Kidney (tissue), 14 donors: Measurements from ENCODE around the gene IGSF23. TPM values are rescaled to one million over a fixed set of nuclear protein-coding genes. Genes with fewer than 3 reads are reported as not detected.

Experiments used
- DNase-seq, 5 donors: peaks; one replicate each; pipeline ENCODE4 v3.0.0-alpha.2; 2013 to 2020
- FAIRE-seq: peaks from 2 replicates; lab custom pipeline; 2012; peaks lifted over from hg19 to GRCh38; lab: Jason Lieb, UNC
- H3K27ac ChIP-seq, 2 donors: one replicate each; pipeline ENCODE4 v1.7.0; 2013; ENCODE audit warnings: low read depth in 2 of 2, low read length in 2 of 2, inconsistent platforms in 1 of 2
- H3K27me3 ChIP-seq: one replicate; pipeline ENCODE4 v1.7.1; 2013; ENCODE audit warnings: low read length, inconsistent platforms; ENCODE audit not compliant: control insufficient read depth, insufficient read depth
- H3K36me3 ChIP-seq, 3 donors: one replicate each; pipeline versions ENCODE4 v1.7.0 to v1.7.1; 2013; ENCODE audit warnings: low read length in 3 of 3, control low read depth in 1 of 3, inconsistent platforms in 1 of 3; ENCODE audit not compliant: insufficient read depth in 3 of 3, control insufficient read depth in 2 of 3
- H3K4me1 ChIP-seq, 3 donors: one replicate each; pipeline versions ENCODE4 v1.7.0 to v1.7.1; 2013; ENCODE audit warnings: low read length in 3 of 3, inconsistent platforms in 1 of 3, low read depth in 1 of 3; ENCODE audit not compliant: control insufficient read depth in 2 of 3, insufficient read depth in 2 of 3
- H3K4me3 ChIP-seq, 3 donors: one replicate each; pipeline versions ENCODE4 v1.7.0 to v1.8.1; 2013; ENCODE audit warnings: low read length in 3 of 3, control low read depth in 1 of 3, inconsistent platforms in 1 of 3
- H3K9ac ChIP-seq, 3 donors: one replicate each; pipeline versions ENCODE4 v1.7.0 to v1.7.1; 2013; ENCODE audit warnings: low read length in 3 of 3, control low read depth in 1 of 3, inconsistent platforms in 1 of 3
- H3K9me3 ChIP-seq, 3 donors: one replicate each; pipeline versions ENCODE4 v1.7.0 to v1.7.1; 2013; ENCODE audit warnings: low read length in 3 of 3, control low read depth in 1 of 3, inconsistent platforms in 1 of 3; ENCODE audit not compliant: control insufficient read depth in 2 of 3, insufficient read depth in 1 of 3
- intact Hi-C: fragments of 100-400 bp; cut with DNase I; formaldehyde crosslinking; loops from one replicate; pipeline ENCODE4 v1.11.1; 2022
- polyA plus RNA-seq: library from polyadenylated mRNA; stranded (reverse); fragments of 350-450 nt; fragmentation: Illumina TruSeq; extraction: RNeasy Lipid Tissue Mini Kit (QIAGEN cat#74804); gene quantifications from one replicate; pipeline ENCODE4 v1.2.3, GENCODE V29; 2014; ENCODE audit warnings: low read depth, low replicate concordance; ENCODE audit not compliant: insufficient read depth
- total RNA-seq: library from RNA; stranded (reverse); fragmentation: NEBNext Ultra II Directional; extraction: Animal tissue kit (Norgen Biotek cat#: 25700); gene quantifications from one replicate; pipeline ENCODE4 v1.2.1, GENCODE V29; 2021
- TF ChIP-seq, protein P1 (sequence below): IDR thresholded peaks from 3 replicates; pipeline ENCODE4 v1.5.1; 2012; ENCODE audit warnings: mild to moderate bottlenecking, moderate library complexity, borderline replicate concordance; ENCODE audit not compliant: insufficient read depth; ENCODE audit errors: extremely low read depth
- donor health status: control.
- donor health status: control.
- donor health status: control.
- donor health status: control.
- donor health status: control.
- donor health status: DM: yes; HTN: yes; CAD: no.
- donor health status: Normal renal cell carcinoma (clear cell type).

IGSF23 gene
- total and polyA plus RNA-seq, 2 donors from 2014 or later, result not detected

DNA sequence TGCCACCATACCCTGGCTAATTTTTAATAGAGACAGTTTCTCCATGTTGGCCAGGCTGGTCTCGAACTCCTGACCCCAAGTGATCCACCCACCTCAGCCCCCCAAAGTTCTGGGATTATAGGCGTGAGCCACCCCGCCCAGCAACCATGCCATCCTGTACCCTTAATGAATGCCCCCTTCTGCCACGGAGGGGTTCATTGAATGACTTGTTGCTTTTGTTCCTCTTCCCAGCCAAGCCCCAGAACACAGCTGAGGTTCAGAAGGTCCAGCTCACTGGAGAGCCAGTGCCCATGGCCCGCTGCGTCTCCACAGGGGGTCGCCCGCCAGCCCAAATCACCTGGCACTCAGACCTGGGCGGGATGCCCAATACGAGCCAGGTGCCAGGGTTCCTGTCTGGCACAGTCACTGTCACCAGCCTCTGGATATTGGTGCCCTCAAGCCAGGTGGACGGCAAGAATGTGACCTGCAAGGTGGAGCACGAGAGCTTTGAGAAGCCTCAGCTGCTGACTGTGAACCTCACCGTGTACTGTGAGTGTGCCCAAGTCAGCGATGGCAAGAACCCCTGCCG is 36.3 kb downstream of the IGSF23 start:
- DNase-seq, result no peak
- peaks cover 0 to 15% (median 13%) of the 10 kb centered on the region in 3 donors for H3K4me1 ChIP-seq
- H3K4me3 ChIP-seq, result no peak overlapping the region
- H3K9ac ChIP-seq, result no peak overlapping the region
- H3K36me3 ChIP-seq, result peaks cover 0 to 23% (median 22%) of the 10 kb centered on the region in 3 donors
- FAIRE-seq, result no peak
- H3K9me3 ChIP-seq, result no peaks in the 10 kb centered on the region
- TF ChIP-seq, protein P1, sequence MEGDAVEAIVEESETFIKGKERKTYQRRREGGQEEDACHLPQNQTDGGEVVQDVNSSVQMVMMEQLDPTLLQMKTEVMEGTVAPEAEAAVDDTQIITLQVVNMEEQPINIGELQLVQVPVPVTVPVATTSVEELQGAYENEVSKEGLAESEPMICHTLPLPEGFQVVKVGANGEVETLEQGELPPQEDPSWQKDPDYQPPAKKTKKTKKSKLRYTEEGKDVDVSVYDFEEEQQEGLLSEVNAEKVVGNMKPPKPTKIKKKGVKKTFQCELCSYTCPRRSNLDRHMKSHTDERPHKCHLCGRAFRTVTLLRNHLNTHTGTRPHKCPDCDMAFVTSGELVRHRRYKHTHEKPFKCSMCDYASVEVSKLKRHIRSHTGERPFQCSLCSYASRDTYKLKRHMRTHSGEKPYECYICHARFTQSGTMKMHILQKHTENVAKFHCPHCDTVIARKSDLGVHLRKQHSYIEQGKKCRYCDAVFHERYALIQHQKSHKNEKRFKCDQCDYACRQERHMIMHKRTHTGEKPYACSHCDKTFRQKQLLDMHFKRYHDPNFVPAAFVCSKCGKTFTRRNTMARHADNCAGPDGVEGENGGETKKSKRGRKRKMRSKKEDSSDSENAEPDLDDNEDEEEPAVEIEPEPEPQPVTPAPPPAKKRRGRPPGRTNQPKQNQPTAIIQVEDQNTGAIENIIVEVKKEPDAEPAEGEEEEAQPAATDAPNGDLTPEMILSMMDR, result no peak
- no peak overlapping the region for H3K27ac ChIP-seq
- intact Hi-C loops, result no loop called here
- H3K27me3 ChIP-seq, result no peaks in the 10 kb centered on the region

DNA sequence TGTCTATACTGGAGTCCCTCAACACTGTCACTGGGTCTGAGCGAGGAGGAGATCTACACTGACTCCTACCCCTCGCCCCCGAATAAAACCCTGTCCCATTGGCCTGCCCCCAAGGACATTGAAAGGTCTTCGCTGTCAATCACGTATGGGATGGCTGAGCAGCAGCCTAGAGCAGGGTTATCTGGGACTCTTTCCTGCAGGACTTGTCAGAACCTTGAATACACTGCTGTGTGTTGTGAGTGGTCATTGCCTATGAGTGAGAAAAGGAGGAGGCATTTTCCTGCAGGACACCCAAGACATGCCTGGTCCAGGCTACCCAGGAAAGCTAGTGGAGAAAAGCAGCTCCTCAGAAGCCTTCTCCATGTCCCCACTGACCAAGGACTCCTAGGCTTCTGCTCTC is 40.0 kb downstream of the IGSF23 start:
- FAIRE-seq (no peak), DNase-seq (no peak)
- H3K9ac ChIP-seq, result no peak overlapping the region
- no peak overlapping the region for H3K4me3 ChIP-seq
- no peak overlapping the region for H3K27ac ChIP-seq
- intact Hi-C loops, result no loop called here
- TF ChIP-seq, protein P1, result no peak
- peaks cover 0 to 10% (median 8%) of the 10 kb centered on the region in 3 donors for H3K4me1 ChIP-seq
- H3K9me3 ChIP-seq, result no peaks in the 10 kb centered on the region
- no peaks in the 10 kb centered on the region for H3K27me3 ChIP-seq
- H3K36me3 ChIP-seq, result peaks cover 5 to 42% (median 29%) of the 10 kb centered on the region in 3 donors

DNA sequence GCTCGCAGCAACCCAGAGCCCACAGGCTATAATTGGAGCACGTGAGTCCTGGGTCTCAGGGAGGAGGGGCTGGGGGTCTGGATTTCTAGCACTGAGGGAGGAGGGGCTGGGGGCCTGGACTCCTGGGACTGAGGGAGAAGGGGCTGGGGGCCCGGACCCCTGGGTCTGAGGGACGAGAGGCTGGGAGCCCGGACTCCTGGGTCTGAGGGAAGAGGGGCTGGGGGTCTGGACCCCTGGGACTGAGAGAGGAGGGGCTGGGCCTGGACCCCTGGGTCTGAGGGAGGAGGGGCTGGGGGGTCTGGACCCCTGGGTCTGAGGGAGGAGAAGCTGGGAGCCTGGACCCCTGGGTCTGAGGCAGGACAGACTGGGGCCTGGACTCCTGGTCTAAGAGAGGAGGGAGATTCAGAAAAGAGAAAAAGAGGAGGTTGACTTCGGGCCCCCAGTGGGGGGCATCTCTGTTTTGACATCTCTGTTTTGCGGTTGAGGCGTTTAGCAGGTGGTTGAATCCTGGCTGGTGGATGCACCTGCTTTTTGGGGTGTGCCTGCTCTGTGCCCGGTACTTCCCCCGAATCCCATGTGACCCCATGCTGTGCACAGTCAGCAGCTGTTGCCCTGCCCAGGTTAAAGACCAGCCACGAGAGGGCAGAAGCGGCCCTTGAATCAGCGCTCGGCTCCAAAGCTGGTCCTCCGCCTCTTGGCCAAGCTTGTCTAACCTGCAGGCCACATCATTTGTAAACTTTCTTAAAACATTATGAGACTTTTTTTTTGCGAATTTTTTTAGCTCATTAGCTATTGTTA is 40.8 kb downstream of the IGSF23 start:
- Histone ChIP-seq H3K9me3 (no peaks in the 10 kb centered on the region), H3K4me1 (peaks cover 0 to 2% (median 1%) of the 10 kb centered on the region in 3 donors), H3K27ac (no peak overlapping the region), H3K36me3 (peaks cover 5 to 50% (median 27%) of the 10 kb centered on the region in 3 donors), H3K27me3 (no peaks in the 10 kb centered on the region), H3K9ac (no peak overlapping the region), H3K4me3 (no peak overlapping the region)
- TF ChIP-seq, protein P1, result peak; percentile 62
- intact Hi-C loops, result no loop called here
- FAIRE-seq, result peak; percentile 21
- DNase-seq, result peak in 3 of 5 donors; percentile 44 to 89 (median 66)
